Mucosa of descending colon (tissue), 3 donors: Measurements from ENCODE around the gene PACRG. TPM values are rescaled to one million over a fixed set of nuclear protein-coding genes. Genes with fewer than 3 reads are reported as not detected.

Experiments used
- ATAC-seq: fragments of 200-7000 bp; cut with Tn5 transposase; one replicate; pipeline ENCODE4 v1.9.1; 2020; ENCODE audit warnings: mild to moderate bottlenecking, moderate library complexity
- DNase-seq, 3 donors: peaks; one replicate each; pipeline ENCODE4 v3.0.0-alpha.2; 2020
- H3K36me3 ChIP-seq: fragments of 200-600 bp; one replicate; pipeline ENCODE4 v1.8.0; 2021; ENCODE audit warnings: low read depth, mild to moderate bottlenecking
- H3K4me1 ChIP-seq: fragments of 200-600 bp; one replicate; pipeline ENCODE4 v1.8.0; 2021; ENCODE audit warnings: low read depth, mild to moderate bottlenecking
- H3K4me3 ChIP-seq: fragments of 200-600 bp; one replicate; pipeline ENCODE4 v1.8.0; 2021; ENCODE audit warnings: mild to moderate bottlenecking
- H3K9me3 ChIP-seq: fragments of 200-600 bp; one replicate; pipeline ENCODE4 v1.8.0; 2021; ENCODE audit warnings: mild to moderate bottlenecking
- CTCF ChIP-seq: fragments of 200-600 bp; IDR thresholded peaks from one replicate; pipeline ENCODE4 v1.8.0; 2022; ENCODE audit warnings: antibody characterized with exemption, mild to moderate bottlenecking
- intact Hi-C, 2 donors: fragments of 100-400 bp; cut with DNase I in 1 of 2; cut with micrococcal nuclease in 1 of 2; formaldehyde crosslinking; loops; one replicate each; pipeline versions ENCODE4 v1.11.0 to v1.11.1; 2022; cut with DNase I, micrococcal nuclease
- total RNA-seq, 3 donors: library from RNA; stranded (reverse); fragmentation: NEBNext Ultra II Directional in 2 of 3; extraction: Animal tissue kit (Norgen Biotek cat#: 25700) in 2 of 3; gene quantifications; one replicate each; pipeline versions ENCODE4 v1.2.1 to v1.2.4, GENCODE V29; 2021 to 2023
- donor health status: DM: no; HTN: no; CAD: no; lungs with moderate emphysema.
- donor health status: DM: no; HTN: no; CAD: no.
- donor health status: DM: no; HTN: yes; CAD: no.

PACRG gene
- total RNA-seq, 3 donors from 2014 or later: 1.1 to 1.5 (median 1.3) TPM

GRCh38 chr6:163192591-163192990 is 464.8 kb downstream of the PACRG start:
- no peak overlapping the region for H3K4me3 ChIP-seq
- no peak for TF ChIP-seq CTCF
- ATAC-seq: no peak
- no peak for DNase-seq
- H3K9me3 ChIP-seq: no peaks in the 10 kb centered on the region
- no peaks in the 10 kb centered on the region for H3K4me1 ChIP-seq
- intact Hi-C loops: no loop called here
- no peaks in the 10 kb centered on the region for H3K36me3 ChIP-seq

GRCh38 chr6:163193326-163193725 is 465.6 kb downstream of the PACRG start:
- Histone ChIP-seq H3K4me3 (no peak overlapping the region), H3K36me3 (no peaks in the 10 kb centered on the region), H3K9me3 (no peaks in the 10 kb centered on the region), H3K4me1 (no peaks in the 10 kb centered on the region)
- TF ChIP-seq CTCF: no peak
- ATAC-seq (no peak), DNase-seq (no peak)
- intact Hi-C loops: no loop called here

GRCh38 chr6:163195721-163196691 is 468.2 kb downstream of the PACRG start:
- DNase-seq (no peak), ATAC-seq (no peak)
- H3K4me3 ChIP-seq: no peak overlapping the region
- no peaks in the 10 kb centered on the region for H3K4me1 ChIP-seq
- no peak for TF ChIP-seq CTCF
- H3K36me3 ChIP-seq: no peaks in the 10 kb centered on the region
- intact Hi-C loops: no loop called here
- H3K9me3 ChIP-seq: no peaks in the 10 kb centered on the region

- TF ChIP-seq CTCF: no peak
- H3K36me3 ChIP-seq: no peaks in the 10 kb centered on the region
- no peak for DNase-seq
- no peaks in the 10 kb centered on the region for H3K9me3 ChIP-seq
- intact Hi-C loops: no loop called here
- ATAC-seq: no peak
- no peak overlapping the region for H3K4me3 ChIP-seq
- no peaks in the 10 kb centered on the region for H3K4me1 ChIP-seq
Observed at GRCh38 chr6:163197839-163198238, 470.1 kb downstream of the PACRG start.

- TF ChIP-seq CTCF: no peak
- no peaks in the 10 kb centered on the region for H3K4me1 ChIP-seq
- H3K4me3 ChIP-seq: no peak overlapping the region
- H3K36me3 ChIP-seq: no peaks in the 10 kb centered on the region
- no peak for ATAC-seq
- intact Hi-C loops: no loop called here
- no peaks in the 10 kb centered on the region for H3K9me3 ChIP-seq
- DNase-seq: no peak
Observed at GRCh38 chr6:163198396-163198795, 470.6 kb downstream of the PACRG start.
